Thyroid gland (tissue), 4 donors: ENCODE measurements around the gene TMIGD3. TPM values are rescaled to one million over a fixed set of nuclear protein-coding genes. Genes with fewer than 3 reads are reported as not detected.
A peak's percentile ranks its signal among the peaks of the same experiment; 100 is the strongest.

Source experiments
- DNase-seq, 2 donors: peaks; one replicate each; pipeline ENCODE4 v3.0.0-alpha.2; 2019
- H3K27ac ChIP-seq, 3 donors: fragments of 200-600 bp; sonication (generic); 1 replicate in 2 of 3; 2 replicates in 1 of 3; pipeline ENCODE4 v1.5.1; 2016 to 2019; ENCODE audit warnings: mild to moderate bottlenecking in 1 of 3, moderate library complexity in 1 of 3
- H3K27me3 ChIP-seq: fragments of 200-600 bp; sonication (generic); one replicate; pipeline ENCODE4 v1.5.1; 2019
- H3K36me3 ChIP-seq, 2 donors: fragments of 200-600 bp; sonication (generic); one replicate each; pipeline ENCODE4 v1.5.1; 2016 to 2019
- H3K4me1 ChIP-seq, 2 donors: fragments of 200-600 bp; sonication (generic); one replicate each; pipeline ENCODE4 v1.5.1; 2017 to 2019
- H3K4me3 ChIP-seq, 3 donors: fragments of 200-600 bp; sonication (generic); replicated peaks in 1 of 3; 1 replicate in 2 of 3; 2 replicates in 1 of 3; pipeline ENCODE4 v1.5.1; 2016; ENCODE audit warnings: mild to moderate bottlenecking in 1 of 3
- H3K9me3 ChIP-seq: fragments of 200-600 bp; sonication (generic); one replicate; pipeline ENCODE4 v1.5.1; 2017
- POLR2A ChIP-seq, 2 donors: fragments of 450-650 bp; IDR thresholded peaks; one replicate each; pipeline ENCODE4 v1.6.1; 2017; ENCODE audit warnings: antibody characterized with exemption in 2 of 2, mild to moderate bottlenecking in 2 of 2, moderate library complexity in 1 of 2
- WGBS, 2 donors: methylation state at CpG; one replicate each; pipeline ENCODE4 v1.1.5; 2017; 5-methylcytosine and 5-hydroxymethylcytosine counted together
- intact Hi-C: fragments of 100-400 bp; cut with DNase I; formaldehyde crosslinking; loops from one replicate; pipeline ENCODE4 v1.15.1; 2023
- total RNA-seq, 4 donors: library from RNA; depleted of rRNA; stranded (reverse); fragments of >200 nt; gene quantifications; one replicate each; pipeline ENCODE4 v1.2.3, GENCODE V29; 2016
- TF ChIP-seq, protein P1 (sequence below), 6 experiments: fragments of 200-600 bp in 3 of 6; fragments of 450-650 bp in 3 of 6; sonication (generic) in 3 of 6; IDR thresholded peaks; one replicate each; pipeline ENCODE4 v1.5.1; 2016 to 2019; ENCODE audit warnings: antibody characterized with exemption in 6 of 6, mild to moderate bottlenecking in 2 of 6, inconsistent platforms in 1 of 6, moderate library complexity in 1 of 6

The TMIGD3 gene
- total RNA-seq, 4 donors from 2014 or later = 0.89 to 8.7 TPM; not detected in 2

DNA sequence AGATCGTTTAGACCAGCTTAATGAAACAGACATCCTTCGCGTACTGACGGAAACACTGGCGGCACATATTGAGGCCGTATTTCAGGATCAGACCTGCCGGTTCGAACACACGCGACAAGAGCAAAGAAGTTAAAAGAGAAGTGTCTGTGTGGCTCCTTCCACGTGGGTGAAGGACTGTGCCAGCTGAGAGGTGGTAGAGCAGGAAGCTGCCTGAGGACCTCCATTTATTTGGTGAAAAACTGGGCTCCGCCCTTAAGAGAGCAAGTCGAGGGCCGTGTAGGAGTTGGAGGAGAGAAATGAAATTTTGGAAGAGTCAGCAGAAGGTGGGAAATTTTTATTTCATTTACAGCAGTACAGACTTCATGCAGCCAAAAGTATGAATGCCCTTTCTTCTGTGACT is 38.8 kb upstream of the TMIGD3 start:
- Histone ChIP-seq H3K27me3 (no peaks in the 10 kb centered on the region), H3K36me3 (no peaks in the 10 kb centered on the region), H3K4me1 (no peaks in the 10 kb centered on the region), H3K4me3 (no peak overlapping the region), H3K9me3 (no peaks in the 10 kb centered on the region), H3K27ac (no peak overlapping the region)
- no peak for DNase-seq
- WGBS, 2 donors = 75 to 78% methylated on average over 14 of the region's 14 CpGs
- intact Hi-C loops = no loop called here
- TF ChIP-seq, protein P1, sequence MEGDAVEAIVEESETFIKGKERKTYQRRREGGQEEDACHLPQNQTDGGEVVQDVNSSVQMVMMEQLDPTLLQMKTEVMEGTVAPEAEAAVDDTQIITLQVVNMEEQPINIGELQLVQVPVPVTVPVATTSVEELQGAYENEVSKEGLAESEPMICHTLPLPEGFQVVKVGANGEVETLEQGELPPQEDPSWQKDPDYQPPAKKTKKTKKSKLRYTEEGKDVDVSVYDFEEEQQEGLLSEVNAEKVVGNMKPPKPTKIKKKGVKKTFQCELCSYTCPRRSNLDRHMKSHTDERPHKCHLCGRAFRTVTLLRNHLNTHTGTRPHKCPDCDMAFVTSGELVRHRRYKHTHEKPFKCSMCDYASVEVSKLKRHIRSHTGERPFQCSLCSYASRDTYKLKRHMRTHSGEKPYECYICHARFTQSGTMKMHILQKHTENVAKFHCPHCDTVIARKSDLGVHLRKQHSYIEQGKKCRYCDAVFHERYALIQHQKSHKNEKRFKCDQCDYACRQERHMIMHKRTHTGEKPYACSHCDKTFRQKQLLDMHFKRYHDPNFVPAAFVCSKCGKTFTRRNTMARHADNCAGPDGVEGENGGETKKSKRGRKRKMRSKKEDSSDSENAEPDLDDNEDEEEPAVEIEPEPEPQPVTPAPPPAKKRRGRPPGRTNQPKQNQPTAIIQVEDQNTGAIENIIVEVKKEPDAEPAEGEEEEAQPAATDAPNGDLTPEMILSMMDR (IDR thresholded peaks at IDR 0.05) = no peak
- no peak for TF ChIP-seq POLR2A (IDR thresholded peaks at IDR 0.05)

DNA sequence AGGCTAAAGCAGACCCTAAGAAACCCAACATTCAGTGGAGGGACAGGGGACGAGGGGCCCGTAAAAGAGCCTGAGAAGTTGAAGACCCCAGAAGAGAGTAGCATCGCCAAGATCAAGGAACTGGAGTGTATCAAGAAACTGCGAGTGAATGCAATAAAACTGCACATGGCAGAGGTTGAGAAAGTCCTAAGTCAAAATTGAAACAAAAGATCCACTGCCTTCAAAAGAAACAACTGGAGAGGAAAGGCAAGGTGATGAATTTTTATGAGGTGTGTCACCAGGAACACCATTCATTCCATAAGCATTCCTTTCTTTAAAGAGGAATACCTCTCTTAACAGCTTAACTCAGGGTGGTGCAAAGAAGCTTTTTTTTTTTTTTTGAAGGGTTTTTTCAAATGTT is 38.3 kb upstream of the TMIGD3 start:
- no peak overlapping the region for H3K27ac ChIP-seq
- WGBS, 2 donors = 83 to 90% methylated on average over 4 of the region's 4 CpGs

DNA sequence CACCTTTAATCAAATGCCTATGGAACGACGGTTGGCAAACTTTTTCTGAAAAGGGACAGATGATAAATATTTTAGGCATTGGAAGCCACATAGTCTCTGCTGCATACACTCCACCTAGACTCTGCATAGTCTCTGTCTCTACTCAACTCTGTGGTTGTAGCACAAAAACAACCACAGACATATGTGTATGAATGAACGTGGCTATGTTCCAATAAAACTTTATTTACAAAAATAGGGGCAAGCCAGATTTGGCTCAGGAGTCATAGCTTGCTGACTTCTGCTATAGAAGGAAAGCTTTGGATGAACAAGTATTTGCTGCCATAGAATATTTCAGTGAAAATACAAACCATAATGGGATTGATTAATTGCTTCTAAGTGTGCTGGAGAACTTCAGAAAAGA is 37.5 kb upstream of the TMIGD3 start:
- DNase-seq = no peak
- Histone ChIP-seq H3K36me3 (no peaks in the 10 kb centered on the region), H3K4me1 (no peaks in the 10 kb centered on the region), H3K27ac (no peak overlapping the region), H3K27me3 (no peaks in the 10 kb centered on the region), H3K4me3 (no peak overlapping the region), H3K9me3 (no peaks in the 10 kb centered on the region)
- WGBS, 2 donors = 89 to 92% methylated on average over 3 of the region's 3 CpGs
- TF ChIP-seq, protein P1 (IDR thresholded peaks at IDR 0.05) = no peak
- no peak for TF ChIP-seq POLR2A (IDR thresholded peaks at IDR 0.05)
- intact Hi-C loops = no loop called here

More for the DNA sequence above, 38.3 kb upstream of the TMIGD3 start:
- H3K36me3 ChIP-seq = no peaks in the 10 kb centered on the region
- H3K4me3 ChIP-seq = no peak overlapping the region
- no peak for DNase-seq
- intact Hi-C loops = no loop called here
- H3K4me1 ChIP-seq = no peaks in the 10 kb centered on the region
- TF ChIP-seq, protein P1 (IDR thresholded peaks at IDR 0.05) = no peak
- no peak for TF ChIP-seq POLR2A (IDR thresholded peaks at IDR 0.05)
- no peaks in the 10 kb centered on the region for H3K9me3 ChIP-seq
- H3K27me3 ChIP-seq = no peaks in the 10 kb centered on the region

DNA sequence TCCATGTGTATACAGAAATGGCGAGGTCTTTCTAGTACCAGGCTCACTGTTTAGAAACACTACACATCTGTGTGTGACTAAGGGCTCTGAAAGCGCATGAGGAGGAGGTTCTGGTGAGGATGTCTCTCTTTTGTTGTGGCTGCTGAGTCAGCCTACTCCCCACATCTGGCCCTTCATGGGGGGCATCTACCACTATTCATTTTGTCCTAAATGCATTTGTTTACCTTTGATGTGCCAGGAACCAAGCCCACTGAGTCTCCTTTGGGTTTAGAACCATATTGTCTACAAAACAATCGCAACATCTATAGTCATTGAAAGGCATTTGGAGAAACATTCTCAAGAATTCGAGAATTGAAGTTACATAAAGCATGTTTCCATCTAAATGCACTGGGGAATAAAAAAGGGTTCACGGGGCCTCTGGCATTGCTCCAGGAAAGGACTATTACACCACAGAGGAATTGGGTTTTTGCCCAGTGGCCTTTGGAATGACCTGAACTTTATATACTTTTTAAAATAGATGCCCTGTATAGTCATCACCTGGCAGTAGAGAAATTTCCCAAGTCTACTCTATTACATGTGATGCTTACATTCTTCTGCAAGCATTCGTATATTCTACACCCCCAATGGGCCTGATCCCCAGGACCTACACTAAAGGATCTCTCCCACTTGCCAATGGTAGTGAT is 35.1 kb upstream of the TMIGD3 start:
- Histone ChIP-seq H3K27me3 (no peaks in the 10 kb centered on the region), H3K4me3 (no peak overlapping the region), H3K27ac (no peak overlapping the region), H3K4me1 (no peaks in the 10 kb centered on the region), H3K9me3 (no peaks in the 10 kb centered on the region), H3K36me3 (no peaks in the 10 kb centered on the region)
- no peak for TF ChIP-seq POLR2A (IDR thresholded peaks at IDR 0.05)
- TF ChIP-seq, protein P1 (IDR thresholded peaks at IDR 0.05) = no peak
- intact Hi-C loops = no loop called here
- DNase-seq = no peak
- 76 to 79% methylated on average over 6 of the region's 6 CpGs for WGBS, 2 donors

DNA sequence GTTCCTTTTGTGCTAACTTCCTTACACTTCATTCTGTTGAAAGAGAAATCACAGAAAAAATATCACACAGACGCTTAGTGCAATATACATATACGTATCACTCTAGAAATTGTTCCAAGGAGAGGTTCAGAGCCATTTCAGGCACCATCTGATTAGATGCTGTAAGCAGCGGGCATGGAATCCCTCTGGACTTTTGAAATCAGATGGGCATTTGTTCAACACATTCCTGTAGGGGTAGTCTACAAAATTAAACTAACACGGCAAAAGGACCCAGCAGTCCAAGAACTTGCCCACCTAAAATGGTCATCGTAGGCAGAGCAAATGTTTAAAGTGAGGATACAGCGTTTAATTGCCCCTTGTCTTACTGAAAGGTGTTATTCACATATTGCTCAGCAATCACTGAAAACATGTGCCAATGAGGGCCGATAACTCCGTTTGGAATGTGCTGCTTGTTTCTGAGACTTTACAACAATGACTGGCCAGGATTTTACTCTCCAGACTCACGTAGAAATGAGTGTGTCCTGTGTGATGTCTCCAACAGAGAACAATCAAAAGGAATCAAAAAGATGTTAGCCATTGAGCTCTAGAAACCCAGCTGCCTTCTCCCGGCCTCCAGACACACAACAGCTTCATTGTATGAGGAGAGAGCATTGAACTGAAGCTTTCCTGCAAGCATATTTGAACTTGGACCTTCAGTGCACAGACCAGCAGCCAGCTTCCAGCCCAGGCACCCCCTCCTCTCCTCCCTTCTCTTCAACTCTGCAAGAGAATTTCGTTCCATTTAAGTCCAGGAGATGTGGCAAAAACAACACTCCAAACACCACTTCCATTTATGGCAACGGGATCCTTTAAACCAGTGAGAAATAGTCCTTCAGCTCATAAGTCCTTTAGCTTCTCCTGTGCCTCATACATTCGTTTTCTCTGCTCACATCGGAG is 32.1 kb upstream of the TMIGD3 start:
- Histone ChIP-seq H3K27ac (no peak overlapping the region), H3K9me3 (no peaks in the 10 kb centered on the region), H3K4me3 (no peak overlapping the region), H3K36me3 (no peaks in the 10 kb centered on the region), H3K27me3 (no peaks in the 10 kb centered on the region), H3K4me1 (no peaks in the 10 kb centered on the region)
- peak; percentile 57 to 63 for DNase-seq
- intact Hi-C loops = no loop called here
- TF ChIP-seq, protein P1 (IDR thresholded peaks at IDR 0.05) = no peak
- TF ChIP-seq POLR2A (IDR thresholded peaks at IDR 0.05) = peak in 1 of 2 donors; percentile 41
- WGBS, 2 donors = 50 to 58% methylated on average over 14 of the region's 14 CpGs
